Mesothelial cell of epicardium (in vitro differentiated cells): Measurements from ENCODE around the gene CYBB. TPM values are rescaled to one million over a fixed set of nuclear protein-coding genes. Genes with fewer than 3 reads are reported as not detected.

Experiments
- DNase-seq, 2 experiments: peaks; one replicate each; pipeline ENCODE4 v3.0.0; 2021; ENCODE audit warnings: low spot score in 2 of 2; ENCODE audit not compliant: unreplicated experiment in 2 of 2
- H3K27ac Mint-ChIP-seq: 2 replicates; pipeline ENCODE4 v1.8.0; 2021; ENCODE audit warnings: mixed read lengths
- H3K27me3 Mint-ChIP-seq: 2 replicates; pipeline ENCODE4 v1.8.0; 2021; ENCODE audit warnings: low read depth, mixed read lengths
- H3K36me3 Mint-ChIP-seq: 2 replicates; pipeline ENCODE4 v1.8.0; 2021; ENCODE audit warnings: mixed read lengths
- H3K4me1 Mint-ChIP-seq: 2 replicates; pipeline ENCODE4 v1.8.0; 2021; ENCODE audit warnings: mixed read lengths
- H3K4me3 Mint-ChIP-seq: 2 replicates; pipeline ENCODE4 v1.8.0; 2021; ENCODE audit warnings: mild to moderate bottlenecking, moderate library complexity, mixed read lengths
- H3K9me3 Mint-ChIP-seq: 2 replicates; pipeline ENCODE4 v1.8.0; 2021; ENCODE audit warnings: mixed read lengths
- total RNA-seq: library from RNA; stranded (reverse); gene quantifications from 3 replicates; pipeline ENCODE4 v1.2.1, GENCODE V29; 2021
- TF ChIP-seq, protein P1 (sequence below): fragments of 200-600 bp; sonication (generic); IDR thresholded peaks from one replicate; pipeline ENCODE4 v1.5.0; 2021; ENCODE audit warnings: antibody characterized with exemption; ENCODE audit not compliant: unreplicated experiment

Gene CYBB
- total RNA-seq, 1 donor from 2014 or later = 0.07 TPM

DNA sequence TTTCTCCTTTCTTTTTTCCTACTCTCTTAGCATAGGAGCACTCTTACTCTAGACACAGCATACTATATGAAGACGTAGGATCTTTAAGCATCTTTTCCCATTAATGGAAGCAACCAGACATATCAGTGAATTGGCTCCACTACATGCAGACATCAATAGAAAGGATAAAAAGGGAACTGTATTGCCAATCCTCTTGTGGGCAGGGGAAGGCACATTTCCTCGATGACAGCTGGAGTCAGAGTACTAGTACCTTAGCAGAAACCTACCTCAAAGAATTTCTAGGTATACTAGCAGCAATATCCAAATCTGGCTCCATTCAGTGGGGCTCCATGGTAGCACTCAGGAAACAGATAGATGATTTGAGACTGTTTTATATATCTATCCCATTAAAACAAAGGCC, 20.1 kb downstream of the CYBB start:
- no peaks in the 10 kb centered on the region for H3K27me3 Mint-ChIP-seq
- no peak overlapping the region for H3K27ac Mint-ChIP-seq
- no peak for DNase-seq
- H3K36me3 Mint-ChIP-seq = no peaks in the 10 kb centered on the region
- peaks cover 7% of the 10 kb centered on the region for H3K9me3 Mint-ChIP-seq
- no peak overlapping the region for H3K4me3 Mint-ChIP-seq
- H3K4me1 Mint-ChIP-seq = no peaks in the 10 kb centered on the region
- TF ChIP-seq, protein P1, sequence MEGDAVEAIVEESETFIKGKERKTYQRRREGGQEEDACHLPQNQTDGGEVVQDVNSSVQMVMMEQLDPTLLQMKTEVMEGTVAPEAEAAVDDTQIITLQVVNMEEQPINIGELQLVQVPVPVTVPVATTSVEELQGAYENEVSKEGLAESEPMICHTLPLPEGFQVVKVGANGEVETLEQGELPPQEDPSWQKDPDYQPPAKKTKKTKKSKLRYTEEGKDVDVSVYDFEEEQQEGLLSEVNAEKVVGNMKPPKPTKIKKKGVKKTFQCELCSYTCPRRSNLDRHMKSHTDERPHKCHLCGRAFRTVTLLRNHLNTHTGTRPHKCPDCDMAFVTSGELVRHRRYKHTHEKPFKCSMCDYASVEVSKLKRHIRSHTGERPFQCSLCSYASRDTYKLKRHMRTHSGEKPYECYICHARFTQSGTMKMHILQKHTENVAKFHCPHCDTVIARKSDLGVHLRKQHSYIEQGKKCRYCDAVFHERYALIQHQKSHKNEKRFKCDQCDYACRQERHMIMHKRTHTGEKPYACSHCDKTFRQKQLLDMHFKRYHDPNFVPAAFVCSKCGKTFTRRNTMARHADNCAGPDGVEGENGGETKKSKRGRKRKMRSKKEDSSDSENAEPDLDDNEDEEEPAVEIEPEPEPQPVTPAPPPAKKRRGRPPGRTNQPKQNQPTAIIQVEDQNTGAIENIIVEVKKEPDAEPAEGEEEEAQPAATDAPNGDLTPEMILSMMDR = no peak

DNA sequence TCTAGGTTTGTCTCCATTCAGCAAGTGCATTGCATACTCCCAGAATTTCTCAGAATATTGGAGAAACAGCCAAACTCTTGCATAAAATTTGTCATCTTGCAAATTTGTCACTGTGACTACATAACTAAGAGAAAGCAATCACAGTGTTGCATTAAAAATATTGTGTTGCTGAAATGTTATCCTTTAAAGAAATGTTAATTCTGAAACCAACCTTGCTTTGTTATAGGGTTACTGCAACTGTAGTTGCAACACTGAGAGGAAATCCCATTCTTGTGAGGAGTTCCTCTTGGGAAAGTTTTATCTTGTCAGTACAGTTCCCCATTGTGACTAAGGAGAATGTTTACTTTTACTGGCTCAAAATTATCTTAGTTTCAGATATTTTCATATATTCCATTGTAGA, 20.9 kb downstream of the CYBB start:
- H3K4me1 Mint-ChIP-seq = no peaks in the 10 kb centered on the region
- H3K4me3 Mint-ChIP-seq = no peak overlapping the region
- no peaks in the 10 kb centered on the region for H3K36me3 Mint-ChIP-seq
- no peak for DNase-seq
- H3K9me3 Mint-ChIP-seq = peaks cover 7% of the 10 kb centered on the region
- no peak overlapping the region for H3K27ac Mint-ChIP-seq
- no peaks in the 10 kb centered on the region for H3K27me3 Mint-ChIP-seq
- TF ChIP-seq, protein P1 = no peak

DNA sequence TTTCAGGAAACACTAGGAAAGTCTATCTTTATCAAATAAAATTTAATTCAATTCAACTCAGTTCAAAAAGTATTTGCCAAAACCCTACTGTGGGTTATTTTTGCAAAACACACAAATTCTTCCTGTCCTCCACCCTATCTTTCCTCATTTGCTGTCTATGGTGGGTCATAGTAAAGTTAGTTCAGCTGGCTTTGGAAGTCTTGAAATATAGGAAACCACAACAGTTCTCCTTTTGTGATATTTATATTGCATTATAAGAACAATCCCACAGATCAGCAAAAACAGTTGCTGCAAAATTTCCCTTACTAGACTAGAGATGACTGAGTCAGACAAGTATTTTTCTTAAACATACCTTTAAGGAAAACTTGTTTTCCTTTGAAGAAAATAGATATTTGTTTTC, 22.2 kb downstream of the CYBB start:
- TF ChIP-seq, protein P1 = no peak
- Mint-ChIP-seq H3K9me3 (peaks cover 5% of the 10 kb centered on the region), H3K4me1 (no peaks in the 10 kb centered on the region), H3K36me3 (no peaks in the 10 kb centered on the region), H3K4me3 (no peak overlapping the region), H3K27ac (no peak overlapping the region), H3K27me3 (no peaks in the 10 kb centered on the region)
- DNase-seq = no peak

DNA sequence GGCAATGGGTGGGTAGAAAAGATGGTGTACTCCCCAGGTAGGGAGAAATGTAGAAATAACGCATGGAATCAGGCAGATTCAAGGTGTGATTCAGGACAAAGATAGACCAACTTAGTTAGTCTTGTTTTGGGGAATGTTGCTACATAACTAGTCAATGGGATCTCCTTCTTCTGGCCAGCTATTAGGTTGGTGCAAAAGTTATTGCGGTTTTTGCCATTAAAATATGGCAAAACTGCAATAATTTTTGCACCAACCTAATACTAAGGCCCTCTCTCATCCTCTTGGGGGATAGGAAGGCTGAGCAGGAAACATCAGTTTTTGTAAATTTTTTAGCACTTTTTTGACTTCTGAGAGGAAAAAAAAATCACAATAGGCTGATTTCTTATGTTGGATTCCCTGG, 23.2 kb downstream of the CYBB start:
- TF ChIP-seq, protein P1 = no peak
- no peaks in the 10 kb centered on the region for H3K4me1 Mint-ChIP-seq
- H3K27ac Mint-ChIP-seq = no peak overlapping the region
- H3K27me3 Mint-ChIP-seq = no peaks in the 10 kb centered on the region
- DNase-seq = no peak
- H3K4me3 Mint-ChIP-seq = no peak overlapping the region
- H3K9me3 Mint-ChIP-seq = peaks cover 10% of the 10 kb centered on the region
- H3K36me3 Mint-ChIP-seq = no peaks in the 10 kb centered on the region

DNA sequence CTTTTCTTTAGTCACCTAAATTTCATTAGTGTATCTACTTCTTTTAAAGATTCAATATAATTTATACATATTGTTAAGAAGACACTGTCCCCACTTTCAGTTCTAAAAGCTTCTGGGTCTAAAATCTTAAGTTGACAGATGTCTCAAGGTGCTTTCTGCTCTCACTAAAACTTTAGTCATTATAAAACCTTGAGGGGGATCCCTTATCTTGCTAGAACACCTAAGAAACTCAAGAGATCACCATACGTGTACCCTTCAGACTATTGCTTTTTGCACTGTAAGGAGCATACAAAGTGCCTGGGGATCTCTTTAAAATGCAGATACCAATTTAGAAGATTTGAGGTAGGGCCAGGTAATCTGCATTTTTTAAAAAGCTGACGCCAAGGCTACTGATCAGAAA, 30.1 kb downstream of the CYBB start:
- Mint-ChIP-seq H3K4me3 (no peak overlapping the region), H3K36me3 (no peaks in the 10 kb centered on the region), H3K27ac (no peak overlapping the region), H3K27me3 (no peaks in the 10 kb centered on the region), H3K9me3 (peaks cover 37% of the 10 kb centered on the region), H3K4me1 (no peaks in the 10 kb centered on the region)
- DNase-seq = no peak
- TF ChIP-seq, protein P1 = no peak

DNA sequence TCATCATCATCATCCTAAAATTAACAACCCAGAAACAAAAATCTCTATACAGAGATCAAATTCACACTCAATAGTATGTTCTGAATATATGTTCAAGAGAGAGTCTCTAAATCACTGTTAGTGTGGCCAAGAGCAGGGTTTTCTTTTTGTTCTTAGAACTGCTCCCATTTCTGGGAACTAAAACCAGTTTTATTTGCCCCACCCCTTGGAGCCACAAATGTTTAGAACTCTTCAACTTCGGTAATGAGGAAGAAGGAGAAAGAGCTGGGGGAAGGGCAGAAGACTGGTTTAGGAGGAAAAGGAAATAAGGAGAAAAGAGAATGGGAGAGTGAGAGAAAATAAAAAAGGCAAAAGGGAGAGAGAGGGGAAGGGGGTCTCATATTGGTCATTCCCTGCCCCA, 32.3 kb downstream of the CYBB start:
- H3K27ac Mint-ChIP-seq = no peak overlapping the region

More for the DNA sequence above, 32.3 kb downstream of the CYBB start:
- Mint-ChIP-seq H3K4me3 (no peak overlapping the region), H3K36me3 (no peaks in the 10 kb centered on the region), H3K9me3 (peaks cover 37% of the 10 kb centered on the region), H3K27me3 (no peaks in the 10 kb centered on the region), H3K4me1 (no peaks in the 10 kb centered on the region)
- TF ChIP-seq, protein P1 = no peak
- no peak for DNase-seq
